ENCODE results near the gene ADGRV1.

DNA sequence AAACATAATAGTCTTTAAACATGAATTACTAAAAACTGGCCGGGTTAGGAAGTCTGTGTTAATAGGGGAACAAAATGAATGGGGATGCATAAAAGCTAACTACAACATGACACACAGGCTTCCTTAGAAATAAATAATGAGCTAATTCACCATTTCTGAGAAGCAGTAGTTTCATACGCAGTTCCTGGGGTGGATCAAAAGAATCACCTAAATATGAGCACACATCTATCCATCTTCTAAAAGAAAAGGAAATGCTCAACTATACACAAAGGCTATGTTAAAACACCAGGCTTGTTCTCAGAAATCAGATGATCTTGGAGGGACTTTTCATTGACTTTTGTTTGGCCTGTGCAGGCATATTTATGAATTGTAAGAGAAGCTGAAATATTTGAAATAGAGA lies 451.5 kb downstream of the ADGRV1 start:
- TF ChIP-seq CTCF (IDR thresholded peaks at IDR 0.05; ENCODE audit: insufficient read depth, low read length) (no peak), GABPA (IDR thresholded peaks at IDR 0.05; ENCODE audit: low read depth) (no peak)

Data from HL-60 (cell line).